Vagina (tissue), 2 donors: ENCODE results near the gene DES.

ENCODE experiments used
- POLR2A ChIP-seq, 2 donors: fragments of 450-650 bp; IDR thresholded peaks; one replicate each; pipeline ENCODE4 v1.6.1; 2017; ENCODE audit warnings: antibody characterized with exemption in 2 of 2, mild to moderate bottlenecking in 2 of 2, moderate library complexity in 2 of 2
- TF ChIP-seq, protein P1 (sequence below), 3 experiments: fragments of 450-650 bp in 2 of 3; fragments of 200-600 bp in 1 of 3; sonication (generic) in 1 of 3; IDR thresholded peaks; one replicate each; pipeline ENCODE4 v1.5.1; 2017 to 2019; ENCODE audit warnings: antibody characterized with exemption in 3 of 3, mild to moderate bottlenecking in 2 of 3, moderate library complexity in 2 of 3

DNA sequence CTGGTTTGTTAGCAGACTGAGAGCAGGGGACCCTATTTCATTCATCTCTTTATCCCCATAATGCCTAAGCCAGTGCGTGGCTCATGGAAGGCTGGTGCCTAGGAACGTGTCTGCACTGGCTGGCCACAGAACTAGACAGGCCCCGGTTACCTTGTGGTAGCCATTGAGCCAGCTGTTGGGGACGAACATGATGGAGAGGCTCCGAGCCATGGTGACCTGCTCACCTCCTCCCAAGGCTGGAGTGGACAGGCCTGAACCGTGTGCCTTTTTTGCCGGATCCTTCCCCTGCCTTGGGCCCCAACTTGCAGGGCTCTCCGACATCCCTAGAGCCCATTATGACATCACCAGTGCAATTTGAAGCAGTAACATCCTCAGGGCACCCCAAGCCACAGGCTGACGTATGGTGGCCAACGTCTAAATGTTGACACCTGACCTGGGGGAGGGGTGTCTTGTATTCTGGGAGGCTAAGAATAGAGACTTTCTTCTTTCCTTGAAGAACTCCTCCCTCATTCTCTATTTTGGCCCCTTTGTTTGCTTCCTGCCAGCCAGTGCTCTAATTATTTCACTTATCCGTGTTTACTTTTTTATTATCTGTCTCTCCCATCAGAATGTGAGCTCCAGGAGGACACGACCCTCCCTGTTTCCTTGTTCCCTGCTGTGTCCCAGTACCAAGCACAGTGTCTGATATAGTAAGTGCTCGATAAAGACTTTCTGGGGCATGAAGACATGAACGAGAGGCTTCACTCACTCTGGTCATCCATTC lies 18.3 kb upstream of the DES start:
- no peak for TF ChIP-seq POLR2A (IDR thresholded peaks at IDR 0.05)
- TF ChIP-seq, protein P1, sequence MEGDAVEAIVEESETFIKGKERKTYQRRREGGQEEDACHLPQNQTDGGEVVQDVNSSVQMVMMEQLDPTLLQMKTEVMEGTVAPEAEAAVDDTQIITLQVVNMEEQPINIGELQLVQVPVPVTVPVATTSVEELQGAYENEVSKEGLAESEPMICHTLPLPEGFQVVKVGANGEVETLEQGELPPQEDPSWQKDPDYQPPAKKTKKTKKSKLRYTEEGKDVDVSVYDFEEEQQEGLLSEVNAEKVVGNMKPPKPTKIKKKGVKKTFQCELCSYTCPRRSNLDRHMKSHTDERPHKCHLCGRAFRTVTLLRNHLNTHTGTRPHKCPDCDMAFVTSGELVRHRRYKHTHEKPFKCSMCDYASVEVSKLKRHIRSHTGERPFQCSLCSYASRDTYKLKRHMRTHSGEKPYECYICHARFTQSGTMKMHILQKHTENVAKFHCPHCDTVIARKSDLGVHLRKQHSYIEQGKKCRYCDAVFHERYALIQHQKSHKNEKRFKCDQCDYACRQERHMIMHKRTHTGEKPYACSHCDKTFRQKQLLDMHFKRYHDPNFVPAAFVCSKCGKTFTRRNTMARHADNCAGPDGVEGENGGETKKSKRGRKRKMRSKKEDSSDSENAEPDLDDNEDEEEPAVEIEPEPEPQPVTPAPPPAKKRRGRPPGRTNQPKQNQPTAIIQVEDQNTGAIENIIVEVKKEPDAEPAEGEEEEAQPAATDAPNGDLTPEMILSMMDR (IDR thresholded peaks at IDR 0.05) = no peak
